AG20443 (cell line): ENCODE data around the gene TRAT1.

Experiments used
- DNase-seq: peaks from one replicate; pipeline ENCODE4 v3.0.0; 2012; ENCODE audit warnings: low spot score, mixed read lengths

Gene TRAT1

GRCh38 chr3:108861401-108861800 is 38.8 kb downstream of the TRAT1 start:
- no peak for DNase-seq

GRCh38 chr3:108862865-108863798 is 40.5 kb downstream of the TRAT1 start:
- DNase-seq, result no peak

DNA sequence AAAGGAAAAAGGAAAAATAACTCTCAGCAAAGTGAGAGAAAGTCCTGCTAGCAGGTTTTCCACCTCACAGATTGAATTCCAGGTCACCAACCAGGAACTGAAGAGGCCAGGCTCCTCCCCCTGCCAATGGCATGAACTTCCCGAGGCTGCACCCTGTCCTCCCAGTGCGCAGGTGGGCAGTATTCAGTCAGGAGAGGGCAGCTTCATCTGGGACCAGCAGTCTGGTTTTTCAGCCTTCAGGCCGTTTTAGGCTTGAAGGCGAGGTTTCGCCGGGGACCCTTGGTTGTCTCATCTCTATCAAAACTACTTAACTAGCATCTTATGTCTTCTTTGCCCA is 41.2 kb downstream of the TRAT1 start:
- DNase-seq, result no peak

- DNase-seq, result no peak
These were observed 55.3 kb downstream of the TRAT1 start for GRCh38 chr3:108877901-108878300.

DNA sequence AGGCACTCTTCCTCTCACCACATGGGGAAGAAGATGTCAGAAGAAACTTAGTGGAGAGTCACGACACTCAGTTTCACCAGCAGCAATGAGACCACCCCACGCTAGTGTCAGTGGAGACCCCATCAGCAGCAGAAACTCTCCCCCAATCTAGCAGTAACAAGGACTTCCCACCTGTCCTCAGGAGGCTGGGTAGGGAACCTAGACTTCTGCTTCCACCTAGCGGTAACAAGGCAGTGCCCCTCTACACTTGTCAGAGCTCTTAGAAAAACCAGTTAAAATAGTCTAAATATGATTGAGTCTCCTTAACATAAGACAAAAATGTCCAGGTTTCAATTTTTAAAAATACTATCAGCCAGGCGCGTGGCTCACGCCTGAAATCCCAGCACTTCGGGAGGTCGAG is 57.3 kb downstream of the TRAT1 start:
- DNase-seq, result no peak

- no peak for DNase-seq
These were observed 60.2 kb downstream of the TRAT1 start for GRCh38 chr3:108882762-108883161.

- no peak for DNase-seq
These were observed 60.8 kb downstream of the TRAT1 start for GRCh38 chr3:108883373-108883772.

- DNase-seq, result no peak
These were observed 64.5 kb downstream of the TRAT1 start for GRCh38 chr3:108887121-108887520.

DNA sequence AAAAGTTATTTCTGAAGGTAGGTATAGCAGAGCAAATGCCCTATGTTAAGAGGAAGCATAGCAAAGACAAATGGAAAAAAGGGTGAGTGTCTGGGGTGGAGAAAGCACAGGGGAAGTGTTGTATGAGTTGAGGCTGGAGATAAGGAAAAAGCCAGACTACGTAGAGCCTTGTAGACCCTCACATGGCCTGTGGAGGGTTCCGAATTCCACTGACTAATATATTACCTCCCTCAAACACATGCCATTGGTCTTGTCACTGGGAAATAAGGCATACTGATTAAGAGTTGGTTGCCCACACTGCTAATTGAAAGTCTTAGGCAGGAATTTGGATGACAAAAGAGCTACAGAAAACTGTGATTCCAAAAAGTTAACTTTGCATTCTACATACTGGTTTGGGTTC is 65.2 kb downstream of the TRAT1 start:
- DNase-seq, result no peak

DNA sequence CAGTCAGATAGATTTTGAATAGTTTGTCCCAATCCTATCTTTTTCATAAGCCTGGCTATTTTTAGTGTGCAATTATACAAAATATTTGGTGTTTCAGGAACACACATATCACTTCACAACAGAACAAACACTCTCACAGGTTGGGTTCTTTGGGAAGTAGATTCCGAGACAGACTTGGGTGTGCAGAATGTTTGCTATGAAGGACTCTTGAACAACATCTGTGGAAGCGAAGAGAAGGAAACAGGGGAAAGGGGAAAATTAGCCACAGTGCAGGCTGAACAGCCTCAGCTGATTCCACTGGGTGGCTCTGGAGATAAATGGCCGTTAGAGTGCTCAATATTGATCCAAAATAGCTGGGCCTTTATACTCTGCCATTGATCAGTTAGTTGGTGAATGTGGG is 69.2 kb downstream of the TRAT1 start:
- no peak for DNase-seq

DNA sequence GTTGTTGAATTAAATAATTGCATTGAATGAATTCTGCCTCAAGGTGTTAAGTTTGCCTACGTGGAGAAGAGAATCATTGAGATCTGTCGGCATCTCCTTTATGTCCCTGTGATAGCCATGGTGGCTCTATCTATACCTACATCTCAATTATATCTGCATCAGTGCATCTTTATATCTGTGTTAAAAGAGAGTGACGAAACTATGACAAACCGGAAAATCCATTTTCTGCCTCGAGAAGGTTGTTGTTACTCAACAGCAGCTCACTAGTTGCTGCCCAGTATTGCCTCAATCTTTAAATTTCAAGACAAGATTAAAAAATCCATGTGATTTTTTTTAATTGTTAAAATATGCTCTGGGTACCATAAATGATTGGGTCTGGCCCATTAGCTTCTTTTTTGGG is 72.4 kb downstream of the TRAT1 start:
- no peak for DNase-seq

DNA sequence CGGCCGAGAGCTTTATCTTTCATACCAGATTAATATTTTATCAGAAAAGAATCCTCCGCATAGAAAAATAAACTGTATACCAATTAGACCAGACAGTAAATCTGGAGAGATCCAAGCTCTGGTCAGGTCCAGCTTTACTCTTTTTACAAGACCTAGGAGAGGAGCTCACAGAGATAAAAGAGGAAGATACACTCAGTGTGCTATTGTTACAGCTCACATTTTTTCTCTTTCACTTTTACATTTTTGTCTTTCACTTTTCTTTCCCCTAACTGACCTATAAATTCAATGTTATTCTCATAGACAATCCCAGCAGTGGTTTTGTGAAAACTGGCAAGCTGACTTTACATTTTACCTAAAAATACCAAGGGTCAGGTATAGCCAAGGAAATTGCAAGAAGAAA is 75.3 kb downstream of the TRAT1 start:
- no peak for DNase-seq

- DNase-seq, result no peak
These were observed 76.9 kb downstream of the TRAT1 start for GRCh38 chr3:108899530-108899929.
